IMR-90 (cell line): Measurements from ENCODE around the gene BPIFA1. TPM values are rescaled to one million over a fixed set of nuclear protein-coding genes. Genes with fewer than 3 reads are reported as not detected.

ENCODE experiments used
- ATAC-seq: fragments of 200-7000 bp; cut with Tn5 transposase; 2 replicates; pipeline ENCODE4 v1.9.1; 2020; ENCODE audit warnings: low read depth, mild to moderate bottlenecking, moderate library complexity
- BruUV-seq: library from RNA; stranded (reverse); fragments of 400-500 nt; replicated peaks from 2 replicates; lab custom pipeline; 2021; lab: Mats Ljungman, UMichigan
- CTCF ChIA-PET: fragments of 300-600 bp; formaldehyde crosslinking; extraction: SDS; loops from one replicate; lab custom pipeline; 2021; ENCODE audit warnings: antibody characterized with exemption; lab: Yijun Ruan, JAX
- POLR2A ChIA-PET: fragments of 300-600 bp; sonication (Branson Sonifier 250); formaldehyde crosslinking; loops from one replicate; lab custom pipeline; 2022; ENCODE audit warnings: antibody characterized with exemption; ENCODE audit not compliant: unreplicated experiment; lab: Charles Lee
- DNase-seq: peaks from one replicate; pipeline ENCODE4 v3.0.0; 2013
- H2AFZ ChIP-seq: replicated peaks from 2 replicates; pipeline ENCODE3; 2013; ENCODE audit warnings: low read length, mild to moderate bottlenecking; ENCODE audit not compliant: poor library complexity
- H2AK5ac ChIP-seq: 2 replicates; pipeline ENCODE4 v1.6.1; 2013; ENCODE audit warnings: low read depth, low read length, inconsistent platforms
- H2AK9ac ChIP-seq: replicated peaks from 2 replicates; pipeline ENCODE3; 2013; ENCODE audit warnings: mild to moderate bottlenecking, low read depth, low read length, moderate library complexity; ENCODE audit not compliant: poor library complexity
- H2BK120ac ChIP-seq: 2 replicates; pipeline ENCODE4 v1.6.1; 2013; ENCODE audit warnings: low read depth, low read length, inconsistent platforms
- H2BK15ac ChIP-seq: 3 replicates; pipeline ENCODE4 v1.6.1; 2013; ENCODE audit warnings: low read depth, low read length, inconsistent platforms
- H2BK20ac ChIP-seq: 2 replicates; pipeline ENCODE4 v1.6.1; 2013; ENCODE audit warnings: low read depth, mild to moderate bottlenecking, inconsistent platforms, low read length, moderate library complexity
- H2BK5ac ChIP-seq: 2 replicates; pipeline ENCODE4 v1.6.1; 2013; ENCODE audit warnings: mild to moderate bottlenecking, low read depth, low read length, inconsistent platforms; ENCODE audit not compliant: poor library complexity, severe bottlenecking
- H3K14ac ChIP-seq: replicated peaks from 2 replicates; pipeline ENCODE4 v1.6.1; 2013; ENCODE audit warnings: low read depth, low read length, inconsistent platforms
- H3K18ac ChIP-seq: 2 replicates; pipeline ENCODE4 v1.6.1; 2013; ENCODE audit warnings: low read depth, low read length, control low read depth
- H3K23ac ChIP-seq: 2 replicates; pipeline ENCODE4 v1.6.1; 2013; ENCODE audit warnings: low read depth, low read length, inconsistent platforms
- H3K27ac ChIP-seq: 2 replicates; pipeline ENCODE4 v1.5.1; 2013; ENCODE audit warnings: mild to moderate bottlenecking, control low read depth, low read length; ENCODE audit not compliant: insufficient read depth
- H3K27me3 ChIP-seq: 2 replicates; pipeline ENCODE4 v1.6.1; 2013; ENCODE audit warnings: low read length; ENCODE audit not compliant: control insufficient read depth, insufficient read depth
- H3K36me3 ChIP-seq: 2 replicates; pipeline ENCODE4 v1.6.1; 2013; ENCODE audit warnings: low read length, mixed read lengths; ENCODE audit not compliant: control insufficient read depth, insufficient read depth
- H3K4ac ChIP-seq: 2 replicates; pipeline ENCODE4 v1.6.1; 2013; ENCODE audit warnings: low read depth, low read length, inconsistent platforms
- H3K4me1 ChIP-seq: 2 replicates; pipeline ENCODE4 v1.6.1; 2013; ENCODE audit warnings: low read length, mixed read lengths; ENCODE audit not compliant: control insufficient read depth, insufficient read depth
- H3K4me2 ChIP-seq: 2 replicates; pipeline ENCODE4 v1.6.1; 2013; ENCODE audit warnings: low read depth, mild to moderate bottlenecking, control low read depth, low read length, moderate library complexity
- H3K4me3 ChIP-seq: 2 replicates; pipeline ENCODE4 v1.5.1; 2013; ENCODE audit warnings: low read depth, mild to moderate bottlenecking, control low read depth, low read length, moderate library complexity; ENCODE audit not compliant: insufficient read depth
- H3K56ac ChIP-seq: 2 replicates; pipeline ENCODE4 v1.6.1; 2013; ENCODE audit warnings: low read length, inconsistent platforms; ENCODE audit not compliant: insufficient read depth; ENCODE audit errors: extremely low read depth
- H3K79me1 ChIP-seq, 2 experiments: 2 replicates each; pipeline ENCODE4 v1.6.1; 2013; ENCODE audit warnings: low read length in 2 of 2, inconsistent platforms in 1 of 2, low read depth in 1 of 2
- H3K9ac ChIP-seq: 2 replicates; pipeline ENCODE4 v1.6.1; 2013; ENCODE audit warnings: low read depth, low read length, control low read depth
- H3K9me1 ChIP-seq: 2 replicates; pipeline ENCODE4 v1.6.1; 2013; ENCODE audit warnings: low read length, inconsistent platforms; ENCODE audit not compliant: insufficient read depth
- H3K9me3 ChIP-seq: 2 replicates; pipeline ENCODE4 v1.6.1; 2013; ENCODE audit warnings: low read length; ENCODE audit not compliant: control insufficient read depth, insufficient read depth
- H4K20me1 ChIP-seq: 2 replicates; pipeline ENCODE4 v1.6.1; 2013; ENCODE audit warnings: low read length, inconsistent platforms; ENCODE audit not compliant: insufficient read depth
- H4K5ac ChIP-seq: 2 replicates; pipeline ENCODE4 v1.6.1; 2013; ENCODE audit warnings: mild to moderate bottlenecking, low read depth, low read length, control low read depth
- H4K8ac ChIP-seq, 2 experiments: 2 replicates each; pipeline ENCODE4 v1.6.1; 2013; ENCODE audit warnings: low read depth in 2 of 2, low read length in 2 of 2, control low read depth in 1 of 2, inconsistent platforms in 1 of 2
- H4K91ac ChIP-seq: 2 replicates; pipeline ENCODE4 v1.6.1; 2013; ENCODE audit warnings: low read depth, low read length, inconsistent platforms; ENCODE audit not compliant: insufficient read depth
- BHLHE40 ChIP-seq: fragments of 150-350 bp; IDR thresholded peaks from 2 replicates; pipeline ENCODE4 v1.6.1; 2016; ENCODE audit warnings: mild to moderate bottlenecking, low read depth, low read length
- CEBPB ChIP-seq: IDR thresholded peaks from 2 replicates; pipeline ENCODE4 v1.6.1; 2012; ENCODE audit warnings: low read depth, low read length, improper control_type of control experiment
- CHD1 ChIP-seq: IDR thresholded peaks from 2 replicates; pipeline ENCODE4 v1.6.1; 2012; ENCODE audit warnings: low read depth, low read length, improper control_type of control experiment
- FOS ChIP-seq: fragments of 150-350 bp; IDR thresholded peaks from 2 replicates; pipeline ENCODE4 v1.6.1; 2016; ENCODE audit warnings: low read depth, low read length
- MAFK ChIP-seq: IDR thresholded peaks from 2 replicates; pipeline ENCODE4 v1.6.1; 2012; ENCODE audit warnings: low read depth, low read length, improper control_type of control experiment
- MAZ ChIP-seq: IDR thresholded peaks from 2 replicates; pipeline ENCODE4 v1.6.1; 2012; ENCODE audit warnings: low read depth, mild to moderate bottlenecking, low read length, improper control_type of control experiment, moderate library complexity, borderline replicate concordance
- MXI1 ChIP-seq: IDR thresholded peaks from 2 replicates; pipeline ENCODE4 v1.6.1; 2012; ENCODE audit warnings: low read depth, mild to moderate bottlenecking, low read length, moderate library complexity, borderline replicate concordance
- NFE2L2 ChIP-seq: fragments of 150-350 bp; IDR thresholded peaks from 2 replicates; pipeline ENCODE4 v1.6.1; 2016; ENCODE audit warnings: low read depth, mild to moderate bottlenecking, low read length
- POLR2A ChIP-seq: IDR thresholded peaks from 2 replicates; pipeline ENCODE4 v1.6.1; 2012; ENCODE audit warnings: mild to moderate bottlenecking, low read depth, low read length
- RAD21 ChIP-seq: IDR thresholded peaks from 2 replicates; pipeline ENCODE4 v1.6.1; 2012; ENCODE audit warnings: low read length, improper control_type of control experiment
- RCOR1 ChIP-seq: IDR thresholded peaks from 2 replicates; pipeline ENCODE4 v1.6.1; 2012; ENCODE audit warnings: mild to moderate bottlenecking, low read length, improper control_type of control experiment; ENCODE audit not compliant: insufficient replicate concordance
- RFX5 ChIP-seq: IDR thresholded peaks from 2 replicates; pipeline ENCODE4 v1.8.0; 2012; ENCODE audit warnings: low read depth, mild to moderate bottlenecking, low read length, moderate library complexity
- SMC3 ChIP-seq: fragments of 150-350 bp; IDR thresholded peaks from 2 replicates; pipeline ENCODE4 v1.6.1; 2016; ENCODE audit warnings: low read depth, mild to moderate bottlenecking, antibody characterized with exemption, low read length, moderate library complexity
- WGBS, 2 experiments: methylation state at CpG; one replicate each; pipeline versions ENCODE4 v1.1.5 to v1.1.7; 2013; ENCODE audit warnings: missing lambda C conversion rate in 2 of 2; ENCODE audit not compliant: insufficient read length in 1 of 2; ENCODE audit errors: extremely low coverage in 2 of 2; 5-methylcytosine and 5-hydroxymethylcytosine counted together
- dilution Hi-C: fragments of 300-500 bp; cut with HindIII; formaldehyde crosslinking; loops from one replicate; pipeline ENCODE4 v1.14.3; 2018; ENCODE audit warnings: low sequenced_read_pairs; ENCODE audit not compliant: unreplicated experiment
- in situ Hi-C: fragments of 300-500 bp; cut with MboI; formaldehyde crosslinking; loops from 3 replicates; pipeline ENCODE4 v1.14.3; 2019; ENCODE audit warnings: low sequenced_read_pairs, inconsistent platforms, mixed read lengths
- intact Hi-C: fragments of 100-400 bp; cut with micrococcal nuclease; formaldehyde crosslinking; loops from 2 replicates; pipeline ENCODE4 v1.10.0; 2022
- polyA plus RNA-seq, 3 experiments: library from polyadenylated mRNA; depleted of rRNA; stranded (reverse); fragments of >200 nt; gene quantifications; 2 replicates each; pipeline ENCODE4 v1.2.3, GENCODE V29; 2012; ENCODE audit warnings: low replicate concordance in 1 of 3
- total RNA-seq: library from RNA; depleted of rRNA; stranded (reverse); fragments of >200 nt; gene quantifications from 2 replicates; pipeline ENCODE4 v1.2.3, GENCODE V29; 2012
- TF ChIP-seq, protein P1 (sequence below): fragments of 150-350 bp; IDR thresholded peaks from 2 replicates; pipeline ENCODE4 v1.6.1; 2016; ENCODE audit warnings: low read depth, mild to moderate bottlenecking, low read length, moderate library complexity, borderline replicate concordance
- TF ChIP-seq, protein P2 (sequence below): conservative IDR thresholded peaks from 2 replicates; pipeline ENCODE4 v1.5.1; 2012; ENCODE audit warnings: mild to moderate bottlenecking, low read depth, low read length, improper control_type of control experiment
- TF ChIP-seq, protein P3 (sequence below): fragments of 150-350 bp; IDR thresholded peaks from 2 replicates; pipeline ENCODE4 v1.6.1; 2017; ENCODE audit warnings: mild to moderate bottlenecking, antibody characterized with exemption, low read length, low read depth

The BPIFA1 gene
- total and polyA plus RNA-seq, 2 of the 4 experiments (the other 2 are of a cell fraction): not detected

DNA sequence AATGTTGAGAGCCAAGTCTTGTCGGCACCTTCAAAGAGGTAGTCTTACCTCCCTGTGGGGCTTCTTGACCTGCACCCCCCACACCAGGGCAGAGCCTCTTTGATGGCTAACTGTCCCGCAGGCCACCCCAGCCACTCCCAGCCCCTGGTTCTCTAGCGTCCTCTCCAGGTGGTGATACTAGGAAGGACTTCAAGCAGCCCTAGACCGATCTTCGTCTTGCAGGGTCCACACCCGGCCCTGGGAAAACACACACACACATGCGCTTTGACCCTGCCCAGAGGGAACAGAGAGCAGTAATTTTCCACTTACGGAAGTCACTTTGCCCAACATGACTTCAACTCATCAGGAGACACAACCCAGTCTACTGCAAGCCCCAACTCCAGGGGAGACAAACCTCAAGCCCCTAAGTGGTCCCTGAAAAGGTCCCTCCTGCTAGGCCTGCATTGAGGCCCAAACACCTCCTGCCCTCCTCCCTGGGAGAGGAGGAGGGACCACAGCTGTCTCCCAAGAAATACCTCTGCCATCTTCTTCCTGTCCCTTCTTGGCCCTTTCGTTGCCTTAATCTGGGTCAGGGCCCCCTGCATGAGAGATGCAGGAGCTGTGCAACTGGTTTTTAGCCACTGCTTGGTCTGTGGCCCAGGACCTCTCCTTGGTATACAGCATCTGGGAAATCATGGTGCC lies 44.3 kb downstream of the BPIFA1 start:
- intact Hi-C loops: no loop called here
- in situ Hi-C loops: no loop called here
- CTCF ChIA-PET: no interaction called here

More for the DNA sequence above, 44.3 kb downstream of the BPIFA1 start:
- no peak overlapping the region for H2AFZ ChIP-seq
- H2AK5ac ChIP-seq: no peak overlapping the region
- H3K79me1 ChIP-seq: no peaks in the 10 kb centered on the region
- no peak overlapping the region for H4K8ac ChIP-seq
- H2BK5ac ChIP-seq: no peak overlapping the region
- no peak overlapping the region for H2AK9ac ChIP-seq
- no peak overlapping the region for H3K18ac ChIP-seq
- H3K27me3 ChIP-seq: peaks cover 24% of the 10 kb centered on the region
- no peak overlapping the region for H3K4me3 ChIP-seq
- no peaks in the 10 kb centered on the region for H3K36me3 ChIP-seq
- H3K9ac ChIP-seq: no peak overlapping the region
- H3K56ac ChIP-seq: no peak overlapping the region
- POLR2A ChIA-PET: no interaction called here
- H3K4ac ChIP-seq: no peak overlapping the region
- no peak overlapping the region for H3K23ac ChIP-seq
- no peak overlapping the region for H3K27ac ChIP-seq
- H3K14ac ChIP-seq: no peak overlapping the region
- no TSS peak for BruUV-seq
- H4K20me1 ChIP-seq: no peaks in the 10 kb centered on the region
- H3K9me3 ChIP-seq: no peaks in the 10 kb centered on the region
- no peak overlapping the region for H2BK15ac ChIP-seq
- dilution Hi-C loops: no loop called here
- WGBS, 2 experiments: 60% methylated on average over 1 of the region's 9 CpGs; no CpG with 5 or more reads in 1 of the 2 experiments
- DNase-seq (no peak), ATAC-seq (no peak)
- no peak overlapping the region for H4K5ac ChIP-seq
- TF ChIP-seq, protein P1, sequence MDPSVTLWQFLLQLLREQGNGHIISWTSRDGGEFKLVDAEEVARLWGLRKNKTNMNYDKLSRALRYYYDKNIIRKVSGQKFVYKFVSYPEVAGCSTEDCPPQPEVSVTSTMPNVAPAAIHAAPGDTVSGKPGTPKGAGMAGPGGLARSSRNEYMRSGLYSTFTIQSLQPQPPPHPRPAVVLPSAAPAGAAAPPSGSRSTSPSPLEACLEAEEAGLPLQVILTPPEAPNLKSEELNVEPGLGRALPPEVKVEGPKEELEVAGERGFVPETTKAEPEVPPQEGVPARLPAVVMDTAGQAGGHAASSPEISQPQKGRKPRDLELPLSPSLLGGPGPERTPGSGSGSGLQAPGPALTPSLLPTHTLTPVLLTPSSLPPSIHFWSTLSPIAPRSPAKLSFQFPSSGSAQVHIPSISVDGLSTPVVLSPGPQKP: no peak
- TF ChIP-seq NFE2L2 (no peak), FOS (no peak), BHLHE40 (no peak), RFX5 (no peak), RAD21 (no peak), CEBPB (no peak), POLR2A (no peak), CHD1 (no peak), MAFK (no peak), MXI1 (no peak), RCOR1 (no peak), MAZ (no peak), SMC3 (no peak)
- TF ChIP-seq, protein P2, sequence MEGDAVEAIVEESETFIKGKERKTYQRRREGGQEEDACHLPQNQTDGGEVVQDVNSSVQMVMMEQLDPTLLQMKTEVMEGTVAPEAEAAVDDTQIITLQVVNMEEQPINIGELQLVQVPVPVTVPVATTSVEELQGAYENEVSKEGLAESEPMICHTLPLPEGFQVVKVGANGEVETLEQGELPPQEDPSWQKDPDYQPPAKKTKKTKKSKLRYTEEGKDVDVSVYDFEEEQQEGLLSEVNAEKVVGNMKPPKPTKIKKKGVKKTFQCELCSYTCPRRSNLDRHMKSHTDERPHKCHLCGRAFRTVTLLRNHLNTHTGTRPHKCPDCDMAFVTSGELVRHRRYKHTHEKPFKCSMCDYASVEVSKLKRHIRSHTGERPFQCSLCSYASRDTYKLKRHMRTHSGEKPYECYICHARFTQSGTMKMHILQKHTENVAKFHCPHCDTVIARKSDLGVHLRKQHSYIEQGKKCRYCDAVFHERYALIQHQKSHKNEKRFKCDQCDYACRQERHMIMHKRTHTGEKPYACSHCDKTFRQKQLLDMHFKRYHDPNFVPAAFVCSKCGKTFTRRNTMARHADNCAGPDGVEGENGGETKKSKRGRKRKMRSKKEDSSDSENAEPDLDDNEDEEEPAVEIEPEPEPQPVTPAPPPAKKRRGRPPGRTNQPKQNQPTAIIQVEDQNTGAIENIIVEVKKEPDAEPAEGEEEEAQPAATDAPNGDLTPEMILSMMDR: no peak
- TF ChIP-seq, protein P3, sequence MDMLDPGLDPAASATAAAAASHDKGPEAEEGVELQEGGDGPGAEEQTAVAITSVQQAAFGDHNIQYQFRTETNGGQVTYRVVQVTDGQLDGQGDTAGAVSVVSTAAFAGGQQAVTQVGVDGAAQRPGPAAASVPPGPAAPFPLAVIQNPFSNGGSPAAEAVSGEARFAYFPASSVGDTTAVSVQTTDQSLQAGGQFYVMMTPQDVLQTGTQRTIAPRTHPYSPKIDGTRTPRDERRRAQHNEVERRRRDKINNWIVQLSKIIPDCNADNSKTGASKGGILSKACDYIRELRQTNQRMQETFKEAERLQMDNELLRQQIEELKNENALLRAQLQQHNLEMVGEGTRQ: no peak
- no peak overlapping the region for H2BK20ac ChIP-seq
- no peak overlapping the region for H2BK120ac ChIP-seq
- H3K4me1 ChIP-seq: no peaks in the 10 kb centered on the region
- no peaks in the 10 kb centered on the region for H3K9me1 ChIP-seq
- H3K4me2 ChIP-seq: no peak overlapping the region
- H4K91ac ChIP-seq: no peak overlapping the region
